Transverse colon (tissue), 3 donors: ENCODE measurements around the gene CRY1.

Experiments used
- CTCF ChIP-seq, 5 experiments: fragments of 200-600 bp in 3 of 5; fragments of 450-650 bp in 2 of 5; sonication (generic) in 3 of 5; IDR thresholded peaks; 1 replicate in 2 of 5; 2 replicates in 3 of 5; pipeline ENCODE4 v1.5.1; 2016 to 2017; ENCODE audit warnings: antibody characterized with exemption in 5 of 5, inconsistent platforms in 3 of 5, mild to moderate bottlenecking in 2 of 5, moderate library complexity in 1 of 5
- EP300 ChIP-seq: sonication (generic); formaldehyde crosslinking; IDR thresholded peaks from one replicate; pipeline ENCODE4 v1.6.1; 2017; ENCODE audit warnings: antibody characterized with exemption, low read depth

- TF ChIP-seq EP300 (no peak), CTCF (IDR thresholded peaks at IDR 0.05) (no peak)
Measured at GRCh38 chr12:107066691-107067090, 26.7 kb downstream of the CRY1 start.
